Measurements from ENCODE around the gene ABLIM3. TPM values are rescaled to one million over a fixed set of nuclear protein-coding genes. Genes with fewer than 3 reads are reported as not detected.

Gene ABLIM3
- total and polyA plus RNA-seq, 2 of the 13 experiments (the other 11 are each of a cell fraction or from before 2014, with no cell fraction given) = 0.53 to 6.3 TPM

GRCh38 chr5:149141957-149142851 is 911 bp downstream of the ABLIM3 start (continued):
- 0 out of 2 replicates have a peak, but pooled peaks have one; percentile 1 for TF ChIP-seq MTA1 (CRISPR knock-in tag; IDR thresholded peaks at IDR 0.05; ENCODE audit: borderline replicate concordance)
- TF ChIP-seq RFX1 (IDR thresholded peaks at IDR 0.05) = peak; percentile 22; the same call in 1 of the 2 replicates
- TF ChIP-seq ASH2L (IDR thresholded peaks at IDR 0.05; ENCODE audit: insufficient read length, low read depth, low read length) = peak; percentile 13
- no peak for TF ChIP-seq HNF1A (IDR thresholded peaks at IDR 0.05; ENCODE audit: low read depth)
- TF ChIP-seq HNF1A (CRISPR knock-in tag; IDR thresholded peaks at IDR 0.05; ENCODE audit: borderline replicate concordance) = no peak
- no peak; the same call in 1 of the 2 replicates for TF ChIP-seq MAZ (IDR thresholded peaks at IDR 0.05; ENCODE audit: borderline replicate concordance, low read depth, low read length)
- no peak for TF ChIP-seq MAZ (CRISPR knock-in tag; IDR thresholded peaks at IDR 0.05; ENCODE audit: low read depth)
- TF ChIP-seq BATF2 (CRISPR knock-in tag; IDR thresholded peaks at IDR 0.05) = peak; percentile 13; the same call in 1 of the 2 replicates
- no peak for TF ChIP-seq ZNF12 (CRISPR knock-in tag; IDR thresholded peaks at IDR 0.05)
- peak; percentile 68 for TF ChIP-seq CEBPB (IDR thresholded peaks at IDR 0.05; ENCODE audit: borderline replicate concordance, low read depth, low read length)
- 0 out of 2 replicates have a peak, but pooled peaks have one; percentile 38 for TF ChIP-seq GFI1 (CRISPR knock-in tag; IDR thresholded peaks at IDR 0.05; ENCODE audit: borderline replicate concordance)
- TF ChIP-seq, protein P1, sequence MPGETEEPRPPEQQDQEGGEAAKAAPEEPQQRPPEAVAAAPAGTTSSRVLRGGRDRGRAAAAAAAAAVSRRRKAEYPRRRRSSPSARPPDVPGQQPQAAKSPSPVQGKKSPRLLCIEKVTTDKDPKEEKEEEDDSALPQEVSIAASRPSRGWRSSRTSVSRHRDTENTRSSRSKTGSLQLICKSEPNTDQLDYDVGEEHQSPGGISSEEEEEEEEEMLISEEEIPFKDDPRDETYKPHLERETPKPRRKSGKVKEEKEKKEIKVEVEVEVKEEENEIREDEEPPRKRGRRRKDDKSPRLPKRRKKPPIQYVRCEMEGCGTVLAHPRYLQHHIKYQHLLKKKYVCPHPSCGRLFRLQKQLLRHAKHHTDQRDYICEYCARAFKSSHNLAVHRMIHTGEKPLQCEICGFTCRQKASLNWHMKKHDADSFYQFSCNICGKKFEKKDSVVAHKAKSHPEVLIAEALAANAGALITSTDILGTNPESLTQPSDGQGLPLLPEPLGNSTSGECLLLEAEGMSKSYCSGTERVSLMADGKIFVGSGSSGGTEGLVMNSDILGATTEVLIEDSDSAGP (CRISPR knock-in tag; IDR thresholded peaks at IDR 0.05; ENCODE audit: borderline replicate concordance) = no peak
- no peak for TF ChIP-seq SOX6 (IDR thresholded peaks at IDR 0.05)
- TF ChIP-seq SOX6 (CRISPR knock-in tag; IDR thresholded peaks at IDR 0.05) = peak; percentile 18; the same call in 1 of the 2 replicates
- 0 out of 2 replicates have a peak, but pooled peaks have one; percentile 16 for TF ChIP-seq BCL6 (CRISPR knock-in tag; IDR thresholded peaks at IDR 0.05)
- no peak for TF ChIP-seq PTBP1 (IDR thresholded peaks at IDR 0.05; ENCODE audit: low read depth, low read length, poor library complexity, severe bottlenecking)
- TF ChIP-seq, protein P2, sequence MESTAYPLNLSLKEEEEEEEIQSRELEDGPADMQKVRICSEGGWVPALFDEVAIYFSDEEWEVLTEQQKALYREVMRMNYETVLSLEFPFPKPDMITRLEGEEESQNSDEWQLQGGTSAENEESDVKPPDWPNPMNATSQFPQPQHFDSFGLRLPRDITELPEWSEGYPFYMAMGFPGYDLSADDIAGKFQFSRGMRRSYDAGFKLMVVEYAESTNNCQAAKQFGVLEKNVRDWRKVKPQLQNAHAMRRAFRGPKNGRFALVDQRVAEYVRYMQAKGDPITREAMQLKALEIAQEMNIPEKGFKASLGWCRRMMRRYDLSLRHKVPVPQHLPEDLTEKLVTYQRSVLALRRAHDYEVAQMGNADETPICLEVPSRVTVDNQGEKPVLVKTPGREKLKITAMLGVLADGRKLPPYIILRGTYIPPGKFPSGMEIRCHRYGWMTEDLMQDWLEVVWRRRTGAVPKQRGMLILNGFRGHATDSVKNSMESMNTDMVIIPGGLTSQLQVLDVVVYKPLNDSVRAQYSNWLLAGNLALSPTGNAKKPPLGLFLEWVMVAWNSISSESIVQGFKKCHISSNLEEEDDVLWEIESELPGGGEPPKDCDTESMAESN (CRISPR knock-in tag; conservative IDR thresholded peaks at IDR 0.05) = 0 out of 2 replicates have a peak, but pooled peaks have one; percentile 53
- TF ChIP-seq ZSCAN9 (CRISPR knock-in tag; IDR thresholded peaks at IDR 0.05; ENCODE audit: borderline replicate concordance) = no peak
- peak; percentile 34; the same call in 1 of the 2 replicates for TF ChIP-seq CEBPG (CRISPR knock-in tag; IDR thresholded peaks at IDR 0.05)
- TF ChIP-seq FOXO1 (CRISPR knock-in tag; IDR thresholded peaks at IDR 0.05) = peak; percentile 15; the same call in 1 of the 2 replicates
- TF ChIP-seq ATF7-NPFF (CRISPR knock-in tag; IDR thresholded peaks at IDR 0.05; ENCODE audit: low read depth) = 0 out of 2 replicates have a peak, but pooled peaks have one; percentile 5
